H4 (cell line): ENCODE data around the gene ATG5. TPM values are rescaled to one million over a fixed set of nuclear protein-coding genes. Genes with fewer than 3 reads are reported as not detected.

Source experiments
- total RNA-seq: library from RNA; depleted of rRNA; stranded (reverse); fragments of >200 nt; shearing (Covaris generic); gene quantifications from 2 replicates; pipeline ENCODE4 v1.2.3, GENCODE V29; 2014; rRNA removed

ATG5 gene
- total RNA-seq, 1 experiment from 2014 or later, result 42.5 TPM

Other genes starting within 250 kb of the ATG5 start
- gene PRDM1, start 239.4 kb downstream of the ATG5 start, total RNA-seq, result 0.37 and 1.7 TPM in 2 replicates
- gene CRYBG1, start 35.0 kb upstream of the ATG5 start, total RNA-seq, result 10.2 and 10.4 TPM in 2 replicates